Measurements from ENCODE around the gene FCHO1. TPM values are rescaled to one million over a fixed set of nuclear protein-coding genes. Genes with fewer than 3 reads are reported as not detected.
A peak's percentile ranks its signal among the peaks of the same experiment; 100 is the strongest.

FCHO1 gene
- total RNA-seq, 1 experiment from 2014 or later: 9.1 TPM

DNA sequence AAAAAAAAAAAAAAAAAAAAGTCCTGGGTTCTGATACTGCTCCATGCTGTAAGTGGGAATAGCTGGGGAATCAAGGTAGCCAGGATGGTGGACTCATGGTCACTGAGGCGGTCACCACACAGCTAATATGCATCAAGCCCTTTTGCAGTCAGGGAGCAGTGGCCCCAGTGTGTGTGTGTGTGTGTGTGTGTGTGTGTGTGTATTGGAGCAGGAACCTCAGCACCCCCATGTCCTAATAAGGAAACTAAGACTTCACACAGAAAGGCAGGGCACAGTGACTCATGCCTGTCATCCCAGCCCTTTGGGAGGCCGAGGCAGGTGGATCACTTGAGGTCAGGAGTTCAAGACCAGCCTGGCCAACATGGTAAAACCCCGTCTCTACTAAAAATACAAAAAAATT, 55.7 kb downstream of the FCHO1 start:
- in situ Hi-C loops (cut with HindIII; ENCODE audit: low pct_unique_long_range_greater_than_20kb, low sequenced_read_pairs): no loop called here
- peak; percentile 39 for DNase-seq (ENCODE audit: low read depth)

DNA sequence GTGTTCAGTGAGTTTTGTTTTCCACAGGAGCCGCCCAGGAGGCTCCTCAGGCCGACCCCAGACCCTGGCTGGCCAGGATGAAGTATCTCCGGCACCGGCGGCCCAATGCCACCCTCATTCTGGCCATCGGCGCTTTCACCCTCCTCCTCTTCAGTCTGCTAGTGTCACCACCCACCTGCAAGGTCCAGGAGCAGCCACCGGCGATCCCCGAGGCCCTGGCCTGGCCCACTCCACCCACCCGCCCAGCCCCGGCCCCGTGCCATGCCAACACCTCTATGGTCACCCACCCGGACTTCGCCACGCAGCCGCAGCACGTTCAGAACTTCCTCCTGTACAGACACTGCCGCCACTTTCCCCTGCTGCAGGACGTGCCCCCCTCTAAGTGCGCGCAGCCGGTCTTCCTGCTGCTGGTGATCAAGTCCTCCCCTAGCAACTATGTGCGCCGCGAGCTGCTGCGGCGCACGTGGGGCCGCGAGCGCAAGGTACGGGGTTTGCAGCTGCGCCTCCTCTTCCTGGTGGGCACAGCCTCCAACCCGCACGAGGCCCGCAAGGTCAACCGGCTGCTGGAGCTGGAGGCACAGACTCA, 56.5 kb downstream of the FCHO1 start:
- DNase-seq (ENCODE audit: low read depth): no peak
- in situ Hi-C loops (cut with HindIII; ENCODE audit: low pct_unique_long_range_greater_than_20kb, low sequenced_read_pairs): no loop called here

DNA sequence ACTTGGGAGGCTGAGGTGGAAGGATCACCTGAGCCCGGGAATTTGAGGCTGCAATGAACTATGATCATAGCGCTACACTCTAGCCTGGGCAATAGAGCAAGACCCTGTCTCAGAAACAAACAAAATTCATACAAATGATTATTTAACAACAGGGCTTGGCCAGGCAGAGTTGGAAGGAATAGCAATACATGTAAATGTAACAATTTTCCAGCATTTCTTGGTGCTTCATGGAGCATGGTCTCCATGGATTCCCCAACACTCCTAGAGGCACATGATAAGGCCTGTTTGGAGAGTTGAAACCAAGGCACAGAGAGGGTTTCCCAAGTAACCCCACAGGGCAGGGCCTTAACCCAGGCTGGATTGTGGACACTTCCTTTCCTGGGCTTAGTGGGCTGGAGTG, 59.8 kb downstream of the FCHO1 start:
- in situ Hi-C loops (cut with HindIII; ENCODE audit: low pct_unique_long_range_greater_than_20kb, low sequenced_read_pairs): no loop called here
- DNase-seq (ENCODE audit: low read depth): no peak

DNA sequence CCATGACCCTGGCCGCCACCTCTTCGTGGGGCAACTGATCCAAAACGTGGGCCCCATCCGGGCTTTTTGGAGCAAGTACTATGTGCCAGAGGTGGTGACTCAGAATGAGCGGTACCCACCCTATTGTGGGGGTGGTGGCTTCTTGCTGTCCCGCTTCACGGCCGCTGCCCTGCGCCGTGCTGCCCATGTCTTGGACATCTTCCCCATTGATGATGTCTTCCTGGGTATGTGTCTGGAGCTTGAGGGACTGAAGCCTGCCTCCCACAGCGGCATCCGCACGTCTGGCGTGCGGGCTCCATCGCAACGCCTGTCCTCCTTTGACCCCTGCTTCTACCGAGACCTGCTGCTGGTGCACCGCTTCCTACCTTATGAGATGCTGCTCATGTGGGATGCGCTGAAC, 60.4 kb downstream of the FCHO1 start:
- DNase-seq (ENCODE audit: low read depth): no peak
- in situ Hi-C loops (cut with HindIII; ENCODE audit: low pct_unique_long_range_greater_than_20kb, low sequenced_read_pairs): no loop called here

DNA sequence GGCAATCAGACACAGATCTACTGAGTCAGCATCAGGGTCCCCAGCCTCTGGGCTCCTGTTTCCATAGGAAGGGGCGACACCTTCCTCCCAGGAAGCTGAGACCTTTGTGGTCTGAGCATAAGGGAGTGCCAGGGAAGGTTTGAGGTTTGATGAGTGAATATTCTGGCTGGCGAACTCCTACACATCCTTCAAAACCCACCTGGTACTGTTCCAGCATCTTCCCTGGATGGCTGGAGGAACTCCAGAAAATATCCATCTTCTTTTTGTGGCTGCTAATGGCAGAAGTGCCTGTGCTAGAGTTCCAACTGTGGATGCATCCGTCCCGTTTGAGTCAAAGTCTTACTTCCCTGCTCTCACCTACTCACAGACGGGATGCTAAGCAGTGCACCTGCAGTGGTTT, 60.8 kb downstream of the FCHO1 start:
- in situ Hi-C loops (cut with HindIII; ENCODE audit: low pct_unique_long_range_greater_than_20kb, low sequenced_read_pairs): no loop called here
- DNase-seq (ENCODE audit: low read depth): no peak

DNA sequence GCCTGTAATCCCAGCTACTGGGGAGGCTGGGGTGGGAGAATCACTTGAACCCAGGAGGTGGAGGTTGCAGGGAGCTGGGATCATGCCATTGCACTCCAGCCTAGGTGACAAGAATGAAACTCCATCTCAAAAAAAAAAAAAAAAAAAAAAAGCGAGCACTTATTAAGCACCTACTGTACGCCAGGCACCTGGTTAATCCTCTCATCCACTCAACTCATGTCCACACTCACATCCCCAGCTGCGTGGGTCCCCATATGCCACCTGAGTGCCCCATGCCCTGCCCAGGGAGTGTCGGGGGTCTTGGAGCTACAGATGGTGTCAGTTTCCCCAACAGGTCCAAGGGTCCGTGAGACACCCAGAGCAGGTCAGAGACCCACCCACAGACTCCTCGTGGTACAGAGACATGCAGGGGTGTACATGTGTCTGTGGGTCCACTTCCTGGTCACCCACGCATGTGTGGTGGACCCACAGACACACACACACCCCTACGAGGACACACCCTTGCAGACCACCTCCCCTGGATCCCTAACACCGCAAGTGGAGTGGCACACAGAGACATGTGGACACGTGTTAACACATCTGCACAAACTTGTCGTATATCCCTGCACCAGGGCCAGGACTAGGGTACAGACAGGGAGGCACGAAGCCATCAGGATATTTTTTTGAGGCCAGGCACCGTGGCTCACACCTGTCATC, 66.5 kb downstream of the FCHO1 start:
- DNase-seq (ENCODE audit: low read depth): no peak
- in situ Hi-C loops (cut with HindIII; ENCODE audit: low pct_unique_long_range_greater_than_20kb, low sequenced_read_pairs): no loop called here

DNA sequence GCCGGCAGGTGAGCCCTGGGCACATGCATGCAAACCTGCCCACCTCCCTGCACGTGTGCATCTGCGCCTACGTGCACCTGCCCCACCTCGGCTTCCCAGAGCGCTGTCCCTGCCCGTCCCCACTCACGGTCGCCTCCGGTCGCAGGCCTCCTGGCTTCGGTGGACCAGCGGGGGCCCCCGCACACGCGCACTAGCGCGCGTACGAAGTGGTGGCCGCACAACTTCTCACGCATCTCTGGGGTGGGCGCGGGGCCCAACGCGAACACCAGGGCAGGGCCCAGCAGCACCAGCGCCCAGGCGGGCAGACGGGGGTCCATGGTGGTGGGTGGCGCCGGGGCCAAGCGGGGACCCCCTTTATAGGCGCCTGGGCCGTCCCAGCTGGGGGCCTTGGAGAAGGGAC, 69.9 kb downstream of the FCHO1 start, which contains the start of gene INSL3:
TSS of gene INSL3 (minus strand) at position 330 of the 400 bp plus-strand sequence. CDS start at position 317, 13 bp downstream.
- in situ Hi-C loops (cut with HindIII; ENCODE audit: low pct_unique_long_range_greater_than_20kb, low sequenced_read_pairs): no loop called here
- DNase-seq (ENCODE audit: low read depth): no peak

DNA sequence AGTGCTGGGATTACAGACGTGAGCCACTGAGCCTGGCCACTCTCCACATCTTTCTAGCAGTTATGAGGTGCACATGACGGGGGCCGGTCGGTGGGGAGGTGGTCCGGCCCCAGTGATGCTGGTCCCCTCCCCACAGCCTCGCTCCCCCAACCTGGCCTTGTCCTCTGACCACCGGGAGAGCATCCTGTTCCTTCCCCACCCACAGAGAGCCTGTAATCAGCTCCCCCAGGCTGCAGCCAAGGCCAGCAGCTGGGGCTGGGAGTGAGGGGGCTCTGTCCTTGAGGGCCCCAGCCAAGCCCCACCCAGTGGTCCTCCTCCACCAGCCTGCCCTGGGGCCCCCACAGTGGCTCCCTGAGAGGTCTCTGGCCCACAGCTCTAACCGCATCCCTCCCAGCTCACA, 73.1 kb downstream of the FCHO1 start:
- no peak for DNase-seq (ENCODE audit: low read depth)
- in situ Hi-C loops (cut with HindIII; ENCODE audit: low pct_unique_long_range_greater_than_20kb, low sequenced_read_pairs): no loop called here

DNA sequence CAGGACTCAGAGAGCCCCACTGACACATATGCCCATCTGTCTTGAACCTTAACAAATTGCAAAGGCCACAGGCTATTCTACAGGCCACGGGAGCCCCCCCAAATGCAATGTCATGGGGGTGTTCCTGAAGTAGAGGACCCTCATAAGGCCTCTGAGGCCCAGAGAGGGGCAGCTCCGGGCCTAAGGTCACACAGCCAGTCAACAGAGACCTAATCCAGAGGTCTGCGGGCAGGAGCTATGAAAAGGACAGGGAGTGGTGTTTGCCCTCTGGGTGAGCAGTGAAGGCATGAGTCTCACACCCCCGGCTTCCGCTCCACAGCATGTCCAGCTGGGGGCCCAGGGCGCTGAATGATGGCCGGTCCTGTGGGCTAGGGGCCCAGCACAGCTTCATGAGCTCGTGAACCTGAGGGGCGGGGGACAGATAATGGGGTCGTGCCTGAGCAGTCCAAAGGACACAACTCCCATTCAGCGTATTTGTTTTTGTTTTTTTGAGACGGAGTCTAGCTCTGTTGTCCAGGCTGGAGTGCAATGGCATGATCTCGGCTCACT, 75.3 kb downstream of the FCHO1 start:
- DNase-seq (ENCODE audit: low read depth): no peak
- in situ Hi-C loops (cut with HindIII; ENCODE audit: low pct_unique_long_range_greater_than_20kb, low sequenced_read_pairs): no loop called here

DNA sequence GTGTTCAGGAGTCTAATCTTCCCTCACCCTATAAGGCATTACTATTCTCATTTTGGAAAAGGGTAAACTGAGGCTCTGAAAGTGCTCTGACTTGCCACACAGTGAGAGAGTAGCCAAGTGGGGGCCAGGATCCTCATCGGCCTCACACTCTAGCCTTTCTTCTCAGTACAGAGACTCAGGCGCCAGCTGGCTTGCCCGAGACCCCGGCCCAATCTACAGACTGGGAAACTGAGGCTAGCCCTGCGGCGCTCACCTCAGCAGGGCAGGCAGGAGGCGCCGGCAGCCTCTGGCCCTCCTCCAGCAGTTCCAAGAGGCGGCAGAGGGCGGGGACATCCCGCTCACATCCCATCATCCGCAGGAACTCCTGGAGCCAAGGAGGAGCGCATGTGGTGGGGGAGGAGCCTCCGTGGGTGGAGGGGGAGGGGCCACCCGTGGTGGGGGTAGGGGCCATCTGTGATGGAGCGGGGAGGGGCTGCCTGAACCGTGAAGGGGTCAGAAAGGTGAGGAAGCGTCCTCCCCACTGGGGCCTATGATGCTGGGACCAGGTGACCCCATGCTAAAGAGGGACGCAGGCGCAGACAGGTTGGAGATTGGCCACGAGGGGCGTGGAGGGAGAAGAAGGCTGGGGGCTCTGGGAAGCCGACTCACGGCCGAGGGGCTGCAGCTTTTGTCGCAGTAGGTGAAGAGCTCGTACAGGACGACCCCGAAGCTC, 78.7 kb downstream of the FCHO1 start:
- no peak for DNase-seq (ENCODE audit: low read depth)
- in situ Hi-C loops (cut with HindIII; ENCODE audit: low pct_unique_long_range_greater_than_20kb, low sequenced_read_pairs): no loop called here

DNA sequence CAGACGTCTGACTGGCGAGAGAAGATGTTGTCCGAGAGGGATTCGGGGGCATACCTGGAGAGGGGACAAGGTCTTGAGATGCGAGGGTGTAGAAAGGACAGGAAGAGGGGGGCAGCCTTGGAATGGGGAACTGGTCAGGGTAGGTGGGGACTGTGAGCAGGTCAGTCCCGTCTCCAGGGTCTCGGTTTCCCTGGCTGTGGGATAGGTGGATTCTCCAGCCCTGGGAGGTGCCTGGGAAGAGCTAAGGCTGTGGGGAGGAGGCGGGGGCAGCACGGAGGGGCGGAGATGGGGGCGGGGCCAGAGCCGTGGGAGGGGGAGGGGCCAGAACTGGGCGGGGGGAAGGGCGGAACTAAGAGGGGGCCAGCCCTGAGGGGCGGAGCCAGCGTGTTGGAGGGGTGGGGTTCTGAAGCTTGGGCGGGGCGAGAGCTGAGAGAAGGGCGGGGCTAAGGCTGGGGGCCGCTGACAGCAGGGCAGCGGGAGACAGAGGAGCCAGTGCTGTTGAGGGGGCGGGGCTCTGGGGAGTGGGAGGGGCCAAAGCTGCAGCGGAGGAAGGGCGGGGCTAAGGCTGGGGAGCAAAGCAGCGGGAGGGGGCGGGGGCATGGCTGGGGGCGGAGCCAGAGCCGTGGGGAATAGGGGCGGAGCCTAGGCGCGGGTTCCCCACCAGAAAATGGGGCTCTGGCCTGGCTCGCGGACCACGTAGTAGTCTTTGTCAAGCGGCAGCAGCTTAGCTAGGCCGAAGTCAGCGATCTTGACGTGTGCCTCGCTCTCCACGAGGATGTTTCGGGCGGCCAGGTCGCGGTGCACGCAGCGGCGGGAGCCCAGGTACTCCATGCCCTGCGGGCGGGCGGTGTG, 79.5 kb downstream of the FCHO1 start:
- DNase-seq (ENCODE audit: low read depth): peak; percentile 95
- in situ Hi-C loops (cut with HindIII; ENCODE audit: low pct_unique_long_range_greater_than_20kb, low sequenced_read_pairs): no loop called here

DNA sequence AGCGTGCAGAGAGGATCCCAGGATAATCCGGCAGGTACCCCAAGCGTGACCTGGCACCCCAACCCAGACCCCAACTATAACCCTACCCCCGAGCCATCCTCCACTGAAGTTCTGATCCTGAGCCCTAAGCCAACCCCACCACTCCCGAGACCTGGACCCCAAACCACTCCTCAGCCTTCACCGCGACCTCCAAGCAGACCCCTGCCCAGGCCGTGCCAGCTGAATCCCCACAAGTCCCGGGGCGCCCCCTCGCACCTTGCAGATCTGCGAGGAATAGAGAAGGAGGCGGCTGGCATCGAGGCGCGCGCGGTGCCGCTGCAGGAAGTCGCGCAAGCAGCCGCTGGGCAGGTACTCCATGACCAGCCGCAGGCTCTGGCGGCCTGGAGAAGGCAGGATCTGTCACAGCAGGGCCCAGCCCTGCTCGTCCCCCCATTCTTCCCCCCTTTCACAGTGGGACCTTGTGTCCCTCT, 80.2 kb downstream of the FCHO1 start:
- no peak for DNase-seq (ENCODE audit: low read depth)
- in situ Hi-C loops (cut with HindIII; ENCODE audit: low pct_unique_long_range_greater_than_20kb, low sequenced_read_pairs): no loop called here

DNA sequence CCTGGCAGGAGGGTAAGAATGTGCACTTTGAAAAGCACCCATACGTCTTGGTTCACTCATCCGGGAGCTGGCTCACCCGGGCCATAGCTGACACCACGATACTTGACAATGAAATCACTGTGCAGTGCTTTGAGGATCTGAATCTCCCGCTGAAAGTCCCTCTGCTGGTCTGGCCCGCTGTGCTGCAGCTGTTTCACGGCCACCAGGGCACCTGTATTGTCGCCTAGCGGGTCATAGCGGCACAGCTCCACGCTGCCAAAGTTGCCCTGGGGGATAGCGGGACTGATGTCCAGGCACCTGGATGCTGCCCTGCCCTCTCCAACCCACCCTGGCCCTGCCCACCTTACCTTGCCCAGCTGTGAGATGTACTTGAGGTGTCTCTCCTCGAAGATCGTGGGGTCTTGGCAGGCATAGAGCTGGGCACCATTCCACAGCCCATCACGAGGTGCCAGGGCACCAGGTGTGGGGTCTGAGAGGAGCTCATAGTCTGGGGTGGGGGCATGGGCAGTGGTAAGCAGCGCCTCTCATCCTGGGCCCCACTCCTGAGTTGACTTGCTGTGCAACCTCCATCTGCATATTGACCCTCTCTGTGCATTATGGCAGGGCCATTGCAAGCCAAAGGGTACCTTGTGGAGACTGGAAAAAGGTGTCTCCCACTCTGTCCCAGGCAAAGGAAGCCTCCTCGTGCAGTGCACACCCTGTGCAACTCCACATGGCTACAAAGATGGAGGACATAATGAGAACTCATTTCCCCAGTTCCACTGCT, 81.3 kb downstream of the FCHO1 start:
- DNase-seq (ENCODE audit: low read depth): no peak
- in situ Hi-C loops (cut with HindIII; ENCODE audit: low pct_unique_long_range_greater_than_20kb, low sequenced_read_pairs): no loop called here

DNA sequence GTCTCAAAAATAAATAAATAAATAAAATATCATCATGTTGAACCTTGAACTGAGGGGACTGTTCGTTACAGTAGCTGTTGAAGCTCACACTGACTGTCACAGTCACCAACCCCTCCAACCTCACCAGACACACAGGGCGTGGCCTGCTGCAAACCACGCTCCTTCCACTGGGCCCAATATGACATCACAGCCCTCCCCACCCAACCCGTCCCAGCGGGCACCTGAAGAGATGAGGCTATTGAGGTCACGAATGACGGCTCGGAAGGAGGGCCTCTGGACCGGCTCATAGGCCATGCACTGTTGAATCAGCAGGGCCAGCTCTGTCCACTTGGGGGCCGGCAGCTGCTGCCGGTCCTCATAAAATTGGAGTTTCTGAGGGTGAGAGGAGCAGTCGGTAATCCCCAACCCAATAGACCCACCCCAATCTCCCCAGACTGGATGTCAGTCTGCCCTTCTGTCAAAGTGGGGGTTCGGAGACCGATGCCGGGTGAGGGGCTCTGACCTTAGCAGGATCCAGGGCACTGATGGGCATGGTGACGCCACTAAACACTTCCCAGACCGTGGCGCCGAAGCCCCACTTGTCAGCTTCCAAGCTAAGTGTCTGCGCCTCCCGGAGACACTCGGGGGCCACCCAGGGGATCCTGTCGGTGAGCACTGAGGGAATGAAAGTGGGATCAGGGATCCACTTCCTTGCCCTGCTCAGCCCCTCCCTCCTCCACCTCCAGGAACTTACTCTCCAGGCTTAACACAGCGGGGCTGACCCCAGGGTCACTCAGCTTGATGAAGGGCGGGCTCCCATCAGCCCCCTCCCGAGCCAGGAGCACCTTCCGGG, 83.3 kb downstream of the FCHO1 start:
- no peak for DNase-seq (ENCODE audit: low read depth)
- in situ Hi-C loops (cut with HindIII; ENCODE audit: low pct_unique_long_range_greater_than_20kb, low sequenced_read_pairs): no loop called here

DNA sequence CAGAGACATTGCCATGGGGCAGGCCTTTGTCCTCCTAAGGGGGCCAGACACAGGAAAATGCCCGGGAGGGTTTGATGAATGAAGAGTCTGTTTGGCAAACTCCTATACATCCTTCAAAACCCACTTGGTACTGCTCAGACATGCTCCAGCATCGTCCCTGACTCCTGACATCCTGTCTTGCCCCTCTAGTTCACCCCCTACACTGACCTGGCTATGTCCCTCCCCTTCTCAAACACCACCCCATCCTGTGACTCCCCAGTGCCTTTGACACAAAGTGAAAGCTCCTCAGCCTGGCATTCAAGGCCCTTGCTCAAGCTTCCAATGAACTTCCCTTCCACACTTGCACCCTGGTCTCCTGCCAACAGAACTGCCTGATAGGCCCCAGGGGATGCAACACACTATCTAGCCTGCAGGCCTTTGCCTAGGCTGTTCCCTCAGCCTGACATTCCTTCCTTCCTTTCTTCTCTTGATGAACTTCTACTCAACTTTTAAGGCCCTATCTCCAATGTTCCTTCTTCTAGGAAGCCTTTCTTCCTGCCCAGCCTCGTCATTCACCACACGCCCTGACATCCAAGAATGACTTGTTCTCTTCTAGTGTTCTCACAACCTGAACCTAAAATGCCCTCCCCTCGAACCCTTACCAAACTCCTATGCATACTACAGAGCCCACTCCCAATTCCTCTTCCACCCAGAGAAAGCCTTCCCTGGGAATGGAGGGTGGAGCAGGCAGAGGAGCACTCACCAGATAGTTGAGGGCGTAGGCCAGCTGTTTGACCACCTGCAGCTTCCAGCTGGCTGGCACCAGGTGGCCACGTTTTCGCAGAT, 84.1 kb downstream of the FCHO1 start:
- in situ Hi-C loops (cut with HindIII; ENCODE audit: low pct_unique_long_range_greater_than_20kb, low sequenced_read_pairs): no loop called here
- no peak for DNase-seq (ENCODE audit: low read depth)

DNA sequence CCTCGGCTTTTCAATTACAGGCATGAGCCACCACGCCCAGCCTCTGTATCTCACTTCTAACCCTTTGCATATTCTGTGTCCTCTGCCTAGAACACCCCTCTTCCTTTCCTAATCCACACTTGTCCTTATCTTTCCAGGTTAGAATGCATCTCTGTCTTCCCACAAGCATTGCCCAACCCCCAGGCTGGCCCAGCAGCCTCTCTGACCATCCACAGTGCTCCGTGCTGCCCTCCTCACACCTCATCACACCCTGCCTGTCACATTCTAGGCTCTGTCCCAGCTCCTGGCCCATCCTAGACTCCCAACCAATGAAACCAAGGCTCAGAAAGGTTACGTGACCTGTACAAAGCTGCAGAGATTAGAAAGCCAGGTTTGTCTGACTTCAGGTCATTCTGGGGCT, 85.3 kb downstream of the FCHO1 start:
- in situ Hi-C loops (cut with HindIII; ENCODE audit: low pct_unique_long_range_greater_than_20kb, low sequenced_read_pairs): no loop called here
- no peak for DNase-seq (ENCODE audit: low read depth)

Measured in Caki2 (cell line).